ENCODE results near the gene IRX1.

Gene IRX1

DNA sequence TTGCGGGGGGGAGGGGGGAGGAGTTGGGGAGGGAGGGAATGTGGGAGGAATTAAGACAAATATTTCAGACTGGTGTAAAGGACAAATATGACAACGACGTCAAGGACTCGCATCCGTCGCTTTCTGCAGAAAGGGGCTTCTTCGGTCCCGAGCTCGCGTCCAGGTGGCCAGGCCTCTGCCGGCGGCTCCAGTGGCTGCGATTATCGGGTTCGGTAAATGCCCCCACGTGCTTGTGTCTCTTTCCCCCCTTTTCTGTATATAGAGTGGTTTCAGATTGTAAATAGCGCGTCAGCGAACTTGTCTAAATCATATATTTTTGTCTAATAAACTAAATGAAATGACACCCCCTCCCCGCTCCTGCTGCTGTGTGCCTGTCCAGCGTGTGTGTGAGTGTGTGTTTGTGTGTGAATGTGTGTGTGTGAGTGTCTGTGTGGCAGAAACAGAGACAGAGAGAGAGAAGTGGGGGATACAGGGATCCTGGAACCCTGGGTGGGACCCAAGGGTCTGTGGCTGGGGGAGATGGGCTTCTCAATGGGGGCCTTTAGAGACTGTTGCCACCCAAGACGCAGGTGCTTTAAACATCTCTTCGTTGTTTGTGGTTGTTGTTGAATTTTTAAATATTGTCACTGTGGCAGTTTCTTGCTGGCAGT, 5.6 kb downstream of the IRX1 start:
- no peak for DNase-seq

DNA sequence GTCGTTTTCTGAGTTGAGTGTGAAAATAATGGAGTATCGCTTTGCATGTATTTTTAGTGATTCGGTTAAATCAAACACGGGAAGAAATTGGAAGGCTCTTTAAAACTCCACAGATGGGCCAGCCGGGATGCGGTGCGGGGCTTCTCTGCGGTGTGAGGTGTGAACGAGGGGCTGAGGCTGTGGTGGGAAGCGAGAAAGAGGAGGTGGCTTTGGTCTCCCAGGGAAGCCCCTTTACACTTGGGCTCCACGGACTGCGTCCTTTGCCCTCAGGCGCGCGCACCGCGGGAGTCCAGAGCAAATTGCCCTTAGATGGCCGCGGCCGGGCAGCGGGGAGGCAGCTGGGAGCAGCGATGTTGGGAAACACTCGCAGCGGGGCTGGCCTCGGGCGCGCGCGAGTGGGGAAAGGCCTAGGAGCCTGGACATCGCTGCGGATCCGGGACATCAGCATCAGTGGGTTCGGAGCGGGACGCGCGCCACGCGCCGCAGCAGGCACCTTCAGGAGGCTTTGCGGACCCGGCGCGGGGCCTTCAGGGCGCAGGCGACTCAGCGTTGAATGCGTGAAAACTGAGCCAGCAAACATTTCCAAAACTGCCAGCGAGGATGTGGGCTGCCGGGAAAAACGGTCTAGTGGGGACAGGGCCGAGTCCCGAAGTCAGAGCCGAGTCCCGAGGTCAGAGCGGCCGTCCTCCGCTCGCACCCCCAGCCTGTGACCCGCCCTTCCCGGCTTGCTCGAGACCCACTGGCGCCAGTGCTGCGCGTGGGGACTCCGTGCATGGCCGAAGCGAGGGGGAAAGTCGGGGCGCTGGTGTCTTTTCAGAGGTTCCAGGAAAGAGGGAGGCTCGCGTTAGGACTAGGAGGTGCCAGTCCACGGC, 6.5 kb downstream of the IRX1 start:
- no peak for DNase-seq

GRCh38 chr5:3602785-3603502, 7.3 kb downstream of the IRX1 start:
- DNase-seq = no peak

DNA sequence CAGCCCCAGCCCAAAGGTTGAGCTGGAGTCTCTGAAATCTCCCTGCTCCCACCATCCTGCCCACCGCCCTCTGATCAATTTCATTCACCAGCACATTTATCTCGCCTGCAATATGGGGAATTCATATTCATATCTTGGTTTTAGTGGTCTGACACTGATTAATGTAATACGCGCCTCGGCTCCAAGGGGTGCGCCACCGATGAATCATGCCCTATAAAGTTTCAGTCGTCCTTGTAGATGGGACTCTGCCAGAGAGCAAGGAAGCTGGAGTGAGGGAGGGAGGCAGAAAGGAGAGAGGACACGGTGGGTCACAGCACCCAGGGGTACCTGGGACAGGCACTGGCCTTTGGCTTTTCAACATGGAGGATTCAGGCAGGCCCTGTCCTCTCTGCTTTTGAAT, 8.9 kb downstream of the IRX1 start:
- DNase-seq = no peak

GRCh38 chr5:3605298-3606010, 9.8 kb downstream of the IRX1 start:
- DNase-seq = no peak

GRCh38 chr5:3606121-3606831, 10.6 kb downstream of the IRX1 start:
- DNase-seq = no peak

DNA sequence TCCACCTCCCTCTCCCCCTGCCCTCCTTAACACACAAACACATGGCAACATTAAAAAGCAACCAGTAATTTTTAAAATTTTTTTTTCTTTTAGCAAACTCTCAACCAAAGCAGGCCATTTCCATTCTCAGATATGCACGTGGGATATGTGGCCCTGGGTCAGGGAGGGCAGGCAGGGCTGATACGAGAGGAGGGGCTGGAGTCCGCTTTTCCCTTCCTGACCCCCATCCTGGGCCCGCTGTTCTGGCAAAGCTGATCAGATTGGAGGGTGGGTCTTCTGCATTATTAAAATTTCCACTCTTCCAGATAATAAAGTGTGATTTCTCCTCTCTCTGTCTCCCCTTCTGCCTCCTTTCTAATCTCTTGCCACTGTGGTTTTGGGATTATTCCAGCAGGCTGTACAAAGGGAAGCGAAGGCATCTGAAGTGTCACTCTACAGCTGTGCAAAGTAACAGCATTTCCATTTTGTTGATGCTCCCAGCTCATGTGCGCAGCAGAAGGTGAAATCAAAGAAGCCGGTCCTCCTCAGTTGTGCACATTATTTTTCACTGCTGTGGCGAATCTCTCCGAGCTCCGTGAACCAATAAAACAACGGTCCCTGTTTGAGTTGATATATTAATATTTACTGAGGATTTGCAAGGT, 12.0 kb downstream of the IRX1 start:
- DNase-seq = no peak

GRCh38 chr5:3609120-3609681, 13.6 kb downstream of the IRX1 start:
- no peak for DNase-seq

GRCh38 chr5:3612591-3613042, 17.0 kb downstream of the IRX1 start:
- no peak for DNase-seq

GRCh38 chr5:3613726-3614125, 18.1 kb downstream of the IRX1 start:
- DNase-seq = no peak

DNA sequence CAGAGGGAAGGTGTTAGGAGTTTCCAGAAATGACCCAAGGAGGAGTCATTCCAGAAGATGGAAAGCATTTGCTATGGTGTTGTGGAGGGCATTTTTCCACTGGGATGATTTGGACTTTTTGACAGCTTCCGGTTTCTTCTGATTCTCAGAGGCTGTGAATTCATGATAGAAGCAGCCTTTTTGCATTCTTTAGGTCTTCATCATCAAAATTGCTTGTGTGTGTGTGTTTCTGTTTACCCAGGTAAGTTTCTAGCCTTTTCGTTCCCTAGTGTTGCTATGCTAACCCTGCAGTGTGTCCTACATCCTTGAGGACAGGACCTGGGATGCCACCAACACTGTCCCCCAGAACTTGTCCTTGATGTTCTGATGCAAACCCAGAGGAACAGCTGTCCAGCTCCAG, 19.6 kb downstream of the IRX1 start:
- no peak for DNase-seq

DNA sequence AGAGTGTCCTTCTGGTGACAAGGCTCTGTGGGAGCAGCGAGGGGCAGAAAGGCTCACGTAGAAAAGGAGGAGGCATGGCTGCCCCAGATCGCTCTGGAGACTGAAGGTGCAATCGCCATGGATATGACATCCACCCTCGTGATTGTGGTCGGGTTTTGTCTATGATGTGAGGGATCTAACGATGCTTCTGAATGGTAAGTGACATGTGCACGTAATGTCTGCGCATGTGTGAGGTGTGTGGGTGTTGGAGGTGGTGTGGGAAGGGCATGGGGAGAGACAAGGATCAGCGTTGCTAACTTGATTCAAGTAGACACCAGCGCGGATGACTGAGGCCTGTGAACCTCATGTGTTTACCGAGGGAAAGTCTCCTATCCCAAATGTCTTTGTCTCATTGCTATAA, 20.2 kb downstream of the IRX1 start:
- no peak for DNase-seq

DNA sequence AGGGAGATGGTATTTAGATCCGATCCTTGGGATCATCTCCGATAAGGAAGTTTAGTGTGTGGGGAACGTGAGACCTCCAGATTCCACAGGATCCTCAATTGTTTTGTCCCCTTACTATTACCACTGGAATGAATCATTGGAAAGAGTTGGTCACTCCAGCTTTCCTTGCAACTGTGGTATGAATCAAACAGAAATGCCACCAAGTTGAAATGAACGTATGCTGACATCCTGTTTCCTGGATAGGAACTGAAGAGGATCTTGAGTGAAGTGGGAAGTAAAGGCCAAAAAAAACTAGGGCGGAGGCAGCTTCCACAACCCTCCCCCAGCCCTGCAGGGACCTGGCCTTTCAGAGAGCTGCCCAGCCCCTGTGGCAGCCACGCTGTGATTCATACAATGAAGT, 23.9 kb downstream of the IRX1 start:
- no peak for DNase-seq

- DNase-seq = no peak
These were observed 27.3 kb downstream of the IRX1 start for GRCh38 chr5:3622961-3623360.

GRCh38 chr5:3625626-3626025, 30.0 kb downstream of the IRX1 start:
- no peak for DNase-seq

DNA sequence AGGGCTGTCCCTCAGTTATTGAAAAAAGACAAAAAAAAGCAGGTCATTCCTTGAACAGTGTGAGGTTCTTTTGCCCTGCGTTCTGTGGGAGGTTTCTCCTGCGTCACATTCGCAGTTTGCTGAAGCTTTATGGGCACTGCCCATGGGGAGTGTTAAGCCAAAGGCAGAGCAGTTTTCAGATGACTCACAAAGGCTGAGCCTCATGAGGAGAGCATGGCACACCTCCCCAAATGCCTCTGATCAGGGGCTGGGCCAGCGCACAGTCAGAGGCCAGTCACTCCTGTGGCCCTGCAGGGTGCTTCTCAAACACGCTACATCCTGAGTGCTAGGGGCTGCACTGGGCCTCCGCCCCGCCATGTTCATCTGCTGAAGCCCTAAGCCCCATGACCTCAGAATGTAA, 38.4 kb downstream of the IRX1 start:
- DNase-seq = no peak

DNA sequence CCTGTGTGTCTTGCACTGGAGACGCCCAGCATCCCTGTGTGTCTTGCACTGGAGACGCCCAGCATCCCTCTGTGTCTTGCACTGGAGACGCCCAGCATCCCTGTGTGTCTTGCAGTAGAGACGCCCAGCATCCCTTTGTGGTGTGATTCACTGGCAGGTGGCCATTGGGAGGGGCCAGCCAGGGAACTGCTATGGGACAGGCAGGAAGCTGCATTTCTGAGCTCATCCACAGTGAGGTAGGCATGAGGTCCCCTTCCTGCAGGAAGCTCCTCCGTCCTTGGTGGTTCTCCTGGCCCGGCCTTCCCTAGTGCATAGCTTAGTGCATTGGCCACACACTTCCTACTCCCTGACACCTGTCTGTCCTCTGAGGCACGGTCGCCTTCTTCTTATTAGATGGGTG, 43.5 kb downstream of the IRX1 start:
- no peak for DNase-seq

DNA sequence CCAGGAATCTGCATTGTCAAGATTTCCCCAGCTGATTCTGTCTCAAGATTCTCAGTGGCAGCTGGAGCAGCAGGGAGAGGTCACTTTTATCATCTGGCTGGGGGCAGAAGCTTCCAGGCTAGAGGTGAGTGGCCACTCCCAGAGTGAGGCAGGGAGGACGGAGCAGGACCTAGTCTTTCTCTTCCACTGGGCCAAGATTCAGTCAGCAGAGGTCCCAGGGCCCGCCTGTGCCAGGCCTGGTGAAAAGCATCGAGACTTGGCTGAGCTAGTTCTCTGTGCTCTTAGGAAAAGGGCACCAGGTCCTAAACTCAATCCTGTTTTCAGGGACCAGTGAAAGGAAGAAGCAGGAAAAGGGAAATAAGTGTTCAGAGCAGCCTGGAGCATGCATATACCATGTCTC, 46.6 kb downstream of the IRX1 start:
- DNase-seq = no peak

DNA sequence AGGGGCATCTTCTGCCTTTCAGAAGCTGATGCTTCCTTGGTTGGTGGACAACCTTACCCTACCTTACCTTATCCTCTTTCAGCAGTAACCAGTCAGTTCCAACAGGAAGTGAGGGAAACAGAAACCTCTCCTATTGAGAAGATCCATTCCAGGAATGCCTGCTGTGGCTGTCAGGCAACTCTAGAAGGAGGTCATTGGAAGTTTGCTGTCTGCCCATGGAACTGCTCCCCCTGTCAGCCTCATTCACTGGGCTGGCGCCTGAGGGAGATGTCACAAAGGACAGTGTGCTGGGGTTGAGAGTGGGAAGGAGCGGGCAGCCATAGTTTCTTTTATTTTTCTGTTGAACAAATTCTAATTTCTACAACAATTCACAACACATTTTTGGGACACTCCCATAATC, 54.7 kb downstream of the IRX1 start:
- DNase-seq = no peak

GRCh38 chr5:3650868-3651267, 55.2 kb downstream of the IRX1 start:
- no peak for DNase-seq

Data from T1000 (cell line).